SH-SY5Y (cell line): ENCODE results near the gene CEACAM16.

Experiments used
- GATA2 ChIP-seq: IDR thresholded peaks from 2 replicates; pipeline ENCODE4 v1.6.1; 2011; ENCODE audit warnings: mild to moderate bottlenecking, low read depth, low read length
- GATA3 ChIP-seq: IDR thresholded peaks from 2 replicates; pipeline ENCODE4 v1.6.1; 2011; ENCODE audit warnings: low read depth, mild to moderate bottlenecking, low read length, moderate library complexity

Gene CEACAM16

DNA sequence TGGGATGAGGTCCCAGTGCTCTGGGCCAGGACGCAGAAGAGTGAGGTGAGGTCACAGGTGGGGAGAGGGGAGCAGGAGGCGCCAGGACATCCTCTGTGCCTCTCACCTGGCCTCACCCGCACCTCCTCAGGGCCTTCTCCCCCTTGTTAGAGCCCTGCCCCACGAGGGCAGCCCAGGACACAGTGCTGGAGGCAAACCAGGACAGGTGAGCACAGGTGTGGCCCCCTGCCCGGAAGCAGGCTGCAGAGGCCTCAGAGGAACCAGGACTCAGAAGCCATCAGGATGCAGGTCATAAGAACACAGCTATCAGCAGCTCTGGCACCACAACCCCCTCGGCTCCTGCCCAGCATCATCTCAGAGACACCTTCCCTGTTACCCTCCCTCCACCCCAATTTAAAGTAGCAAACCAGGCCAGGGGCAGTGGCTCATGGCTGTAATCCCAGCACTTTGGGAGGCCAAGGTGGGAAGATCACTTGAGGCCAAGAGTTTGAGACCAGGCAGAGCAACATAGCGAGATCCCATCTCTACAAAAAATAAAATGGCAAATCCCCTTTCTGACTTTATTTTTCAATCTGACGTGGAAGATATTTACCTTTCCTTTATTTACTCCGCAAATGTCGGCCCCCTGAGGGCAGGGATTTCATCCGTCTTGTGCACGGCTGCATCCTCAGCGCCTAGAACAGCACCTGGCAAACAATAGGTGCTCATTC lies at the start of gene CEACAM16:
Gene CEACAM16 (plus strand): TSS at position 660 of the 710 bp plus-strand sequence. CDS start 2,306 bp downstream, outside the sequence.
- no peak for TF ChIP-seq GATA2
- TF ChIP-seq GATA3, result no peak

DNA sequence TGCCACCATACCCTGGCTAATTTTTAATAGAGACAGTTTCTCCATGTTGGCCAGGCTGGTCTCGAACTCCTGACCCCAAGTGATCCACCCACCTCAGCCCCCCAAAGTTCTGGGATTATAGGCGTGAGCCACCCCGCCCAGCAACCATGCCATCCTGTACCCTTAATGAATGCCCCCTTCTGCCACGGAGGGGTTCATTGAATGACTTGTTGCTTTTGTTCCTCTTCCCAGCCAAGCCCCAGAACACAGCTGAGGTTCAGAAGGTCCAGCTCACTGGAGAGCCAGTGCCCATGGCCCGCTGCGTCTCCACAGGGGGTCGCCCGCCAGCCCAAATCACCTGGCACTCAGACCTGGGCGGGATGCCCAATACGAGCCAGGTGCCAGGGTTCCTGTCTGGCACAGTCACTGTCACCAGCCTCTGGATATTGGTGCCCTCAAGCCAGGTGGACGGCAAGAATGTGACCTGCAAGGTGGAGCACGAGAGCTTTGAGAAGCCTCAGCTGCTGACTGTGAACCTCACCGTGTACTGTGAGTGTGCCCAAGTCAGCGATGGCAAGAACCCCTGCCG lies 49.3 kb upstream of the CEACAM16 start:
- no peak for TF ChIP-seq GATA3
- TF ChIP-seq GATA2, result no peak

DNA sequence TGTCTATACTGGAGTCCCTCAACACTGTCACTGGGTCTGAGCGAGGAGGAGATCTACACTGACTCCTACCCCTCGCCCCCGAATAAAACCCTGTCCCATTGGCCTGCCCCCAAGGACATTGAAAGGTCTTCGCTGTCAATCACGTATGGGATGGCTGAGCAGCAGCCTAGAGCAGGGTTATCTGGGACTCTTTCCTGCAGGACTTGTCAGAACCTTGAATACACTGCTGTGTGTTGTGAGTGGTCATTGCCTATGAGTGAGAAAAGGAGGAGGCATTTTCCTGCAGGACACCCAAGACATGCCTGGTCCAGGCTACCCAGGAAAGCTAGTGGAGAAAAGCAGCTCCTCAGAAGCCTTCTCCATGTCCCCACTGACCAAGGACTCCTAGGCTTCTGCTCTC lies 45.6 kb upstream of the CEACAM16 start:
- TF ChIP-seq GATA2 (no peak), GATA3 (no peak)

DNA sequence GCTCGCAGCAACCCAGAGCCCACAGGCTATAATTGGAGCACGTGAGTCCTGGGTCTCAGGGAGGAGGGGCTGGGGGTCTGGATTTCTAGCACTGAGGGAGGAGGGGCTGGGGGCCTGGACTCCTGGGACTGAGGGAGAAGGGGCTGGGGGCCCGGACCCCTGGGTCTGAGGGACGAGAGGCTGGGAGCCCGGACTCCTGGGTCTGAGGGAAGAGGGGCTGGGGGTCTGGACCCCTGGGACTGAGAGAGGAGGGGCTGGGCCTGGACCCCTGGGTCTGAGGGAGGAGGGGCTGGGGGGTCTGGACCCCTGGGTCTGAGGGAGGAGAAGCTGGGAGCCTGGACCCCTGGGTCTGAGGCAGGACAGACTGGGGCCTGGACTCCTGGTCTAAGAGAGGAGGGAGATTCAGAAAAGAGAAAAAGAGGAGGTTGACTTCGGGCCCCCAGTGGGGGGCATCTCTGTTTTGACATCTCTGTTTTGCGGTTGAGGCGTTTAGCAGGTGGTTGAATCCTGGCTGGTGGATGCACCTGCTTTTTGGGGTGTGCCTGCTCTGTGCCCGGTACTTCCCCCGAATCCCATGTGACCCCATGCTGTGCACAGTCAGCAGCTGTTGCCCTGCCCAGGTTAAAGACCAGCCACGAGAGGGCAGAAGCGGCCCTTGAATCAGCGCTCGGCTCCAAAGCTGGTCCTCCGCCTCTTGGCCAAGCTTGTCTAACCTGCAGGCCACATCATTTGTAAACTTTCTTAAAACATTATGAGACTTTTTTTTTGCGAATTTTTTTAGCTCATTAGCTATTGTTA lies 44.8 kb upstream of the CEACAM16 start:
- TF ChIP-seq GATA2, result no peak

GRCh38 chr19:44657211-44657921 lies 41.6 kb upstream of the CEACAM16 start:
- TF ChIP-seq GATA3 (no peak), GATA2 (no peak)

DNA sequence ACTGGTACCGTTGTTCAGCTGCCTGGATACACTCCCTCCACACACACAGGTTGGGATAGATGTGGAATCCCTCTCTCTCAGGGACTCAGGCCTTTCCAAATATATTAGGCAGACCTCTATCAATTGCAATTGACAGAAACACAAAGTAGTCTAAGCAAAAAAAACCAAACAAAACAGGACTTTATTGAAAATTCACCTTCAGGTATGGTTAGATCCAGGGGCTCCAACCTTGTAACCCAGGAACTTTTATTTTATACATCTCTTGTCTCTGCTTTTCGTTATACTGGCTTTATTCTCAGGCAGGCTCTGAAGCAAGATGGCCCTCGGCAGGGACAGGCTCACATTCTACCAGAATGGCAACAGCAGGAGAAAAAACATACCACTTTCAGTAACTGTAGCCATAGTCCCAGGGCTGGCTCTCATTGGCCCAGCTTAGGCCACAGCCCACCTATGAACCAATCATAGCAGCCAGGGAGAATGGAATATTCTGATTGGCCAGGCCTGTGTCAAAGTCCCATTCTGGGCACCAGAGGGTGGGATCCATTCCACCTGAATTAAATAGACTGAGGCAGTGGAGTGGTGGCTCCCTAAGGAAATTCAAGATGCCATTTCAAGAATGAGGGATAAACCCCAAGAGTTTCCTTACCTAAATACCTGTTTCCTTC lies 40.8 kb upstream of the CEACAM16 start:
- no peak for TF ChIP-seq GATA2
- TF ChIP-seq GATA3, result no peak

DNA sequence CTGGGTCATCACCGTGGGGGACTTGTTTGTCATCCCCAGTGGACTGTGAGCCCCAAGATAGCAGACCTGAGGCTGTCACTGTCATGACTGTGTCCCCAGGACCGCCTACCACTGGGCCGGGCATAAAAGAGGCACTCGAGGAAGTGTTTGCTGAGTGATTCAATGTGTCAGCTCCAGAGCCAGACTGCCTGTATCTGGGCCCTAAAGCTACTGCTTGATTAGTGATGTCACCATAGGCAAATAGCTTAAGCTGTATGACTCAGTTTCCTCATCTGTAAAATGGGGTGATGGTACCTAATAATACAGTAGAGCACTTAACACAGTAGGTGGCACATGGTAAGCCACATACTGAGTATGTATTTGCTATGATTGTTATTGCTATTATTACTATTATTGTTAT lies 38.9 kb upstream of the CEACAM16 start:
- no peak for TF ChIP-seq GATA2
- no peak for TF ChIP-seq GATA3

GRCh38 chr19:44661205-44661604 lies 37.7 kb upstream of the CEACAM16 start:
- no peak for TF ChIP-seq GATA3
- no peak for TF ChIP-seq GATA2

- TF ChIP-seq GATA2 (peak; percentile 50; the same call in 1 of the 2 replicates), GATA3 (no peak)
These were observed 37.0 kb upstream of the CEACAM16 start for GRCh38 chr19:44661904-44662303.

DNA sequence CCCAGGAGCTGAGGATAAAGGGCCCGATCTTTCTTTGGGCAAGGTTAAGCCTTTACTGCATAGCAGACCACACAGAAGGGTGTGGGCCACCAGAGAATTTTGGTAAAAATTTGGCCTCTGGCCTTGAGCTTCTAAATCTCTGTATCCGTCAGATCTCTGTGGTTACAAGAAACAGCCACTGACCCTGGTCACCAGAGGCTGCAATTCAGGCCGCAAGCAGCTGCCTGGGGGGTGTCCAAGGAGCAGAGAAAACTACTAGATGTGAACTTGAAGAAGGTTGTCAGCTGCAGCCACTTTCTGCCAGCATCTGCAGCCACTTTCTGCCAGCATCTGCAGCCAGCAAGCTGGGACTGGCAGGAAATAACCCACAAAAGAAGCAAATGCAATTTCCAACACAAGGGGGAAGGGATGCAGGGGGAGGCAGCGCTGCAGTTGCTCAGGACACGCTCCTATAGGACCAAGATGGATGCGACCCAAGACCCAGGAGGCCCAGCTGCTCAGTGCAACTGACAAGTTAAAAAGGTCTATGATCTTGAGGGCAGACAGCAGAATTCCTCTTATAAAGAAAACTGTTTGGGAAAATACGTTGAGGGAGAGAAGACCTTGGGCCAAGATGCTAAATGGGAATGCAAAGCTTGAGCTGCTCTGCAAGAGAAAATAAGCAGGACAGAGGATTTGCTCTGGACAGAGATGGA lies 36.1 kb upstream of the CEACAM16 start:
- TF ChIP-seq GATA2 (no peak), GATA3 (no peak)

- TF ChIP-seq GATA2 (no peak), GATA3 (no peak)
These were observed 35.0 kb upstream of the CEACAM16 start for GRCh38 chr19:44663996-44664395.

DNA sequence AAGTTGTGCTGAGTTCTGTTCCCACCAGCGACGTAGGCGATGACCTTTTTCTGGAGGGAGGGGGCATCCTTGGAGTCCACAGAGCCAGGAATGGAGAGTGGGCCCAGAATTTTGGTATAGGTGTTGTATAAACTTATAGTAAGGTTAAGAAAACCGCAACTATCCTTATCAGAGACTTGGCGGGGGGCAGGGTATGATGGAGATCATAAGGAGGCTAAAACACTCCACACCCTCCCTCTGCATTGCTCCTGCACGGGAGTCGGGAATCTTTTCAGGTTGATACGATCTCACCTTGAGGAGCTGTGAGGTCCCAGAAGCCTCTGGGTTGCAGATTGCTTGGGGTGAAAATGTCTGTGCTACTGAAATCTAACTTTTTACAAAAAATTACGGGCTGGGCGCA lies 34.0 kb upstream of the CEACAM16 start:
- no peak for TF ChIP-seq GATA3
- TF ChIP-seq GATA2, result no peak
